IPS-NIHi7 (cell line): ENCODE measurements around the gene TMEM178B.

Source experiments
- DNase-seq: peaks from one replicate; pipeline ENCODE4 v3.0.0; 2012; ENCODE audit warnings: mixed read lengths; ENCODE audit errors: extremely low spot score

Gene TMEM178B

GRCh38 chr7:141263983-141264382 is 190.1 kb downstream of the TMEM178B start:
- no peak for DNase-seq

GRCh38 chr7:141264511-141264910 is 190.6 kb downstream of the TMEM178B start:
- no peak for DNase-seq

GRCh38 chr7:141265668-141266067 is 191.8 kb downstream of the TMEM178B start:
- no peak for DNase-seq

- DNase-seq: no peak
Observed at GRCh38 chr7:141268614-141269013, 194.8 kb downstream of the TMEM178B start.

GRCh38 chr7:141271451-141271850 is 197.6 kb downstream of the TMEM178B start:
- no peak for DNase-seq

GRCh38 chr7:141272417-141272816 is 198.6 kb downstream of the TMEM178B start:
- peak; percentile 40 for DNase-seq

- DNase-seq: peak; percentile 48
Observed at GRCh38 chr7:141275350-141275749, 201.5 kb downstream of the TMEM178B start.

GRCh38 chr7:141276031-141276430 is 202.2 kb downstream of the TMEM178B start:
- no peak for DNase-seq

- DNase-seq: no peak
Observed at GRCh38 chr7:141280100-141280499, 206.2 kb downstream of the TMEM178B start.

- DNase-seq: no peak
Observed at GRCh38 chr7:141281311-141281710, 207.4 kb downstream of the TMEM178B start.

GRCh38 chr7:141286522-141286921 is 212.7 kb downstream of the TMEM178B start:
- DNase-seq: no peak

GRCh38 chr7:141287936-141288335 is 214.1 kb downstream of the TMEM178B start:
- DNase-seq: no peak

- no peak for DNase-seq
Observed at GRCh38 chr7:141288626-141289025, 214.8 kb downstream of the TMEM178B start.

- no peak for DNase-seq
Observed at GRCh38 chr7:141290365-141290764, 216.5 kb downstream of the TMEM178B start.

- DNase-seq: no peak
Observed at GRCh38 chr7:141290973-141291372, 217.1 kb downstream of the TMEM178B start.

GRCh38 chr7:141291541-141291940 is 217.7 kb downstream of the TMEM178B start:
- DNase-seq: no peak

- DNase-seq: no peak
Observed at GRCh38 chr7:141294143-141294829, 220.4 kb downstream of the TMEM178B start.

- DNase-seq: no peak
Observed at GRCh38 chr7:141295367-141295895, 221.6 kb downstream of the TMEM178B start.

GRCh38 chr7:141300816-141301215 is 227.0 kb downstream of the TMEM178B start:
- DNase-seq: no peak

- DNase-seq: no peak
Observed at GRCh38 chr7:141301544-141301943, 227.7 kb downstream of the TMEM178B start.

GRCh38 chr7:141302617-141303016 is 228.8 kb downstream of the TMEM178B start:
- DNase-seq: no peak

GRCh38 chr7:141304291-141304690 is 230.4 kb downstream of the TMEM178B start:
- DNase-seq: no peak

GRCh38 chr7:141306081-141306480 is 232.2 kb downstream of the TMEM178B start:
- DNase-seq: no peak

GRCh38 chr7:141312395-141312794 is 238.5 kb downstream of the TMEM178B start:
- no peak for DNase-seq
